ENCODE data around the gene TRIM59.

GRCh38 chr3:160417311-160417710 lies 32.3 kb downstream of the TRIM59 start:
- TF ChIP-seq, protein P1, sequence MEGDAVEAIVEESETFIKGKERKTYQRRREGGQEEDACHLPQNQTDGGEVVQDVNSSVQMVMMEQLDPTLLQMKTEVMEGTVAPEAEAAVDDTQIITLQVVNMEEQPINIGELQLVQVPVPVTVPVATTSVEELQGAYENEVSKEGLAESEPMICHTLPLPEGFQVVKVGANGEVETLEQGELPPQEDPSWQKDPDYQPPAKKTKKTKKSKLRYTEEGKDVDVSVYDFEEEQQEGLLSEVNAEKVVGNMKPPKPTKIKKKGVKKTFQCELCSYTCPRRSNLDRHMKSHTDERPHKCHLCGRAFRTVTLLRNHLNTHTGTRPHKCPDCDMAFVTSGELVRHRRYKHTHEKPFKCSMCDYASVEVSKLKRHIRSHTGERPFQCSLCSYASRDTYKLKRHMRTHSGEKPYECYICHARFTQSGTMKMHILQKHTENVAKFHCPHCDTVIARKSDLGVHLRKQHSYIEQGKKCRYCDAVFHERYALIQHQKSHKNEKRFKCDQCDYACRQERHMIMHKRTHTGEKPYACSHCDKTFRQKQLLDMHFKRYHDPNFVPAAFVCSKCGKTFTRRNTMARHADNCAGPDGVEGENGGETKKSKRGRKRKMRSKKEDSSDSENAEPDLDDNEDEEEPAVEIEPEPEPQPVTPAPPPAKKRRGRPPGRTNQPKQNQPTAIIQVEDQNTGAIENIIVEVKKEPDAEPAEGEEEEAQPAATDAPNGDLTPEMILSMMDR (conservative IDR thresholded peaks at IDR 0.05 in 1 of 2, IDR thresholded peaks at IDR 0.05 in 1 of 2; ENCODE audit: low read depth in 1 of 2, low read length in 2 of 2): no peak
- TF ChIP-seq EZH2 (IDR thresholded peaks at IDR 0.05; ENCODE audit: low read length, missing control alignments): no peak
